H9 (cell line): ENCODE data around the gene RGS3. TPM values are rescaled to one million over a fixed set of nuclear protein-coding genes. Genes with fewer than 3 reads are reported as not detected.

Source experiments
- DNase-seq: peaks from one replicate; pipeline ENCODE4 v3.0.0-alpha.2; 2017
- H2AFZ ChIP-seq: one replicate; pipeline ENCODE4 v1.6.1; 2013; ENCODE audit warnings: mild to moderate bottlenecking, low read length, control low read depth, moderate library complexity
- H2AK5ac ChIP-seq: 2 replicates; pipeline ENCODE4 v1.6.1; 2013; ENCODE audit warnings: low read length, control low read depth, mixed read lengths; ENCODE audit not compliant: insufficient read length
- H2BK120ac ChIP-seq: one replicate; pipeline ENCODE4 v1.6.1; 2013; ENCODE audit warnings: low read depth, mild to moderate bottlenecking, low read length, control low read depth, inconsistent platforms; ENCODE audit not compliant: poor library complexity, severe bottlenecking
- H2BK12ac ChIP-seq: 2 replicates; pipeline ENCODE4 v1.6.1; 2013; ENCODE audit warnings: low read length, control low read depth, mixed read lengths, low read depth; ENCODE audit not compliant: insufficient read length
- H2BK15ac ChIP-seq: 2 replicates; pipeline ENCODE4 v1.6.1; 2013; ENCODE audit warnings: low read depth, low read length, control low read depth
- H2BK20ac ChIP-seq: one replicate; pipeline ENCODE4 v1.6.1; 2013; ENCODE audit warnings: low read depth, mild to moderate bottlenecking, low read length, control low read depth, inconsistent platforms; ENCODE audit not compliant: poor library complexity, severe bottlenecking
- H2BK5ac ChIP-seq: 2 replicates; pipeline ENCODE4 v1.6.1; 2013; ENCODE audit warnings: low read length, control low read depth, mixed read lengths; ENCODE audit not compliant: insufficient read length
- H3K14ac ChIP-seq: 2 replicates; pipeline ENCODE4 v1.6.1; 2013; ENCODE audit warnings: low read length, control low read depth; ENCODE audit not compliant: insufficient read depth
- H3K18ac ChIP-seq: 2 replicates; pipeline ENCODE4 v1.6.1; 2013; ENCODE audit warnings: low read depth, mild to moderate bottlenecking, mixed read lengths, low read length, control low read depth; ENCODE audit not compliant: insufficient read length
- H3K23ac ChIP-seq: 2 replicates; pipeline ENCODE4 v1.6.1; 2013; ENCODE audit warnings: low read length, control low read depth, mixed read lengths, low read depth; ENCODE audit not compliant: insufficient read length
- H3K23me2 ChIP-seq: 2 replicates; pipeline ENCODE4 v1.6.1; 2013; ENCODE audit warnings: low read depth, mild to moderate bottlenecking, mixed read lengths, low read length, control low read depth; ENCODE audit not compliant: insufficient read length, poor library complexity, severe bottlenecking
- H3K27ac ChIP-seq: 2 replicates; pipeline ENCODE4 v1.5.1; 2013; ENCODE audit warnings: low read length, control low read depth, mixed read lengths, low read depth; ENCODE audit not compliant: insufficient read length
- H3K27me3 ChIP-seq: 2 replicates; pipeline ENCODE4 v1.6.1; 2013; ENCODE audit warnings: low read length, control low read depth, inconsistent platforms; ENCODE audit not compliant: insufficient read depth
- H3K4ac ChIP-seq: 2 replicates; pipeline ENCODE4 v1.6.1; 2013; ENCODE audit warnings: low read depth, mild to moderate bottlenecking, control low read depth, inconsistent platforms, low read length, moderate library complexity
- H3K4me1 ChIP-seq: 2 replicates; pipeline ENCODE4 v1.6.1; 2013; ENCODE audit warnings: low read length, control low read depth, inconsistent platforms; ENCODE audit not compliant: insufficient read depth
- H3K4me2 ChIP-seq: 2 replicates; pipeline ENCODE4 v1.6.1; 2013; ENCODE audit warnings: low read length, control low read depth, mixed read lengths; ENCODE audit not compliant: insufficient read length, insufficient read depth
- H3K56ac ChIP-seq: 2 replicates; pipeline ENCODE4 v1.6.1; 2013; ENCODE audit warnings: low read depth, mild to moderate bottlenecking, mixed read lengths, low read length, control low read depth; ENCODE audit not compliant: insufficient read length
- H3K79me1 ChIP-seq: 2 replicates; pipeline ENCODE4 v1.6.1; 2013; ENCODE audit warnings: low read depth, mild to moderate bottlenecking, moderate library complexity, low read length, control low read depth, inconsistent platforms; ENCODE audit not compliant: insufficient read depth, poor library complexity, severe bottlenecking
- H3K79me2 ChIP-seq: 2 replicates; pipeline ENCODE4 v1.6.1; 2013; ENCODE audit warnings: low read length, control low read depth, inconsistent platforms; ENCODE audit not compliant: insufficient read depth
- H3K9ac ChIP-seq: 2 replicates; pipeline ENCODE4 v1.6.1; 2013; ENCODE audit warnings: low read length, control low read depth, mixed read lengths; ENCODE audit not compliant: insufficient read length; ENCODE audit errors: extremely low read depth
- H3K9me3 ChIP-seq: one replicate; pipeline ENCODE4 v1.6.1; 2013; ENCODE audit warnings: low read depth, low read length, inconsistent platforms; ENCODE audit not compliant: control insufficient read depth
- H3T11ph ChIP-seq: one replicate; pipeline ENCODE4 v1.6.1; 2013; ENCODE audit warnings: mild to moderate bottlenecking, low read length, control low read depth, inconsistent platforms
- H4K20me1 ChIP-seq: one replicate; pipeline ENCODE4 v1.6.1; 2013; ENCODE audit not compliant: control insufficient read depth, insufficient read length, insufficient read depth
- H4K5ac ChIP-seq: 2 replicates; pipeline ENCODE4 v1.6.1; 2013; ENCODE audit warnings: low read depth, mild to moderate bottlenecking, mixed read lengths, low read length, control low read depth; ENCODE audit not compliant: insufficient read length
- H4K8ac ChIP-seq: replicated peaks from 2 replicates; pipeline ENCODE4 v1.6.1; 2013; ENCODE audit warnings: low read length, control low read depth, mixed read lengths, low read depth; ENCODE audit not compliant: insufficient read length
- H4K91ac ChIP-seq: 2 replicates; pipeline ENCODE4 v1.6.1; 2013; ENCODE audit warnings: low read depth, mild to moderate bottlenecking, moderate library complexity, mixed read lengths, low read length, control low read depth; ENCODE audit not compliant: insufficient read length
- H3K27ac Mint-ChIP-seq, 3 experiments: 2 replicates in 2 of 3; 3 replicates in 1 of 3; pipeline ENCODE4 v1.8.0; 2020 to 2021; ENCODE audit warnings: mixed read lengths in 3 of 3, mild to moderate bottlenecking in 1 of 3, moderate library complexity in 1 of 3
- H3K27me3 Mint-ChIP-seq: 2 replicates; pipeline ENCODE4 v1.8.0; 2021; ENCODE audit warnings: low read depth, mild to moderate bottlenecking, moderate library complexity, mixed read lengths
- H3K36me3 Mint-ChIP-seq, 3 experiments: 2 replicates in 2 of 3; 3 replicates in 1 of 3; pipeline ENCODE4 v1.8.0; 2020 to 2021; ENCODE audit warnings: low read depth in 3 of 3, mixed read lengths in 3 of 3; ENCODE audit not compliant: insufficient read depth in 1 of 3
- H3K4me1 Mint-ChIP-seq, 2 experiments: 2 replicates each; pipeline ENCODE4 v1.8.0; 2020; ENCODE audit warnings: mixed read lengths in 2 of 2
- H3K4me3 Mint-ChIP-seq, 2 experiments: 2 replicates in 1 of 2; 3 replicates in 1 of 2; pipeline ENCODE4 v1.8.0; 2020 to 2021; ENCODE audit warnings: mild to moderate bottlenecking in 2 of 2, mixed read lengths in 2 of 2, moderate library complexity in 1 of 2
- H3K9me3 Mint-ChIP-seq, 2 experiments: 2 replicates in 1 of 2; 3 replicates in 1 of 2; pipeline ENCODE4 v1.8.0; 2020; ENCODE audit warnings: mild to moderate bottlenecking in 2 of 2, mixed read lengths in 2 of 2, moderate library complexity in 1 of 2
- CTCF ChIP-seq: fragments of 200-600 bp; sonication (generic); conservative IDR thresholded peaks from 3 replicates; pipeline ENCODE4 v1.8.0; 2021; ENCODE audit warnings: antibody characterized with exemption, mild to moderate bottlenecking
- WGBS: extraction: QIAGEN DNeasy Blood & Tissue Kit; methylation state at CpG from one replicate; pipeline ENCODE4 v1.1.7; 2013; ENCODE audit warnings: missing lambda C conversion rate, low lambda C conversion rate, mixed read lengths; ENCODE audit not compliant: insufficient read length; ENCODE audit errors: extremely low coverage; 5-methylcytosine and 5-hydroxymethylcytosine counted together
- total RNA-seq: library from RNA; stranded (reverse); gene quantifications from 2 replicates; pipeline ENCODE4 v1.2.1, GENCODE V29; 2021

RGS3 gene
- total RNA-seq, 1 experiment from 2014 or later: 13.9 TPM

DNA sequence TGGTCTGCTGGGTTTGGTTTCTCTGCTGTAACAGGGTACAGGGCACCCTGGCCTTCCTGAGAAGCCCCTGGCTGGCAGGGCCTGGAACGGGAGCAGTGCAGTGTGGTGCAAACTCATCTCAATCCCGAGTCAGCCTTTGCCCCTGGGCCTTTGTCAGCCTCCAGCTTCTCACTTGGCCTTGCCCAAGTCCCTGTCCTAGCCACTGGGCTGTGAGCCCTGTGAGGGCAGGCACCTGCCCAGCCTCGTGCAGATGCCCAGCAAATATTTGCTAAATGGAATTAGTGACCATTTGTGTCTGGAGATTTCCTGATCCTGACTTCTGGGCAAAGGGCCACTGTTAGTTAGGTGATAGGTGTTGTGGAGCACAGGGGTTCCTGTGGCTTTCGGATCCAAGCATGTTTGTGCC, 13.0 kb downstream of the RGS3 start:
- no peak overlapping the region for H3K4me3 Mint-ChIP-seq
- H3K36me3 Mint-ChIP-seq: peaks cover 2 to 10% (median 3%) of the 10 kb centered on the region in 3 experiments; a peak in 5 of 7 replicates
- Histone ChIP-seq H3K4ac (no peak overlapping the region), H3K14ac (no peak overlapping the region), H3K27ac (no peak overlapping the region), H3K23me2 (no peaks in the 10 kb centered on the region), H3K27me3 (no peaks in the 10 kb centered on the region), H4K8ac (no peak overlapping the region), H2BK120ac (no peak overlapping the region), H2AFZ (no peak overlapping the region), H2AK5ac (no peak overlapping the region), H4K91ac (no peak overlapping the region), H3T11ph (no peak overlapping the region), H3K18ac (no peak overlapping the region), H3K23ac (no peak overlapping the region), H4K20me1 (no peaks in the 10 kb centered on the region), H2BK15ac (no peak overlapping the region), H2BK5ac (no peak overlapping the region), H3K79me1 (no peaks in the 10 kb centered on the region), H2BK20ac (no peak overlapping the region), H3K4me1 (peaks cover 7% of the 10 kb centered on the region), H3K56ac (no peak overlapping the region), H3K9ac (no peak overlapping the region), H3K9me3 (no peaks in the 10 kb centered on the region), H3K79me2 (no peaks in the 10 kb centered on the region), H3K4me2 (no peak overlapping the region), H2BK12ac (no peak overlapping the region), H4K5ac (no peak overlapping the region)
- no peak for DNase-seq
- no peaks in the 10 kb centered on the region for H3K27me3 Mint-ChIP-seq
- peak overlapping the region in 1 of 3 experiments; percentile 39; a peak in 1 of 7 replicates for H3K27ac Mint-ChIP-seq
- H3K9me3 Mint-ChIP-seq: peaks cover 2 to 8% of the 10 kb centered on the region in 2 experiments; a peak in 2 of 5 replicates
- TF ChIP-seq CTCF: no peak
- peaks cover 16 to 30% of the 10 kb centered on the region in 2 experiments for H3K4me1 Mint-ChIP-seq
- WGBS: no CpG with 5 or more reads among the region's 4 CpGs
